Calu3 (cell line): Measurements from ENCODE around the gene SETD4. TPM values are rescaled to one million over a fixed set of nuclear protein-coding genes. Genes with fewer than 3 reads are reported as not detected.

Experiments used
- BruUV-seq: library from RNA; stranded (reverse); fragments of 400-500 nt; replicated peaks from 2 replicates; lab custom pipeline; 2021; lab: Mats Ljungman, UMichigan
- CTCF ChIA-PET: fragments of 300-600 bp; sonication (Branson Sonifier 250); formaldehyde crosslinking; loops from one replicate; lab custom pipeline; 2022; ENCODE audit warnings: antibody characterized with exemption; lab: Charles Lee
- DNase-seq: peaks from one replicate; pipeline ENCODE4 v3.0.0; 2022
- H3K27ac Mint-ChIP-seq: one replicate; pipeline ENCODE4 v1.8.0; 2022; ENCODE audit warnings: mixed read lengths; ENCODE audit not compliant: unreplicated experiment
- H3K27me3 Mint-ChIP-seq: one replicate; pipeline ENCODE4 v1.8.0; 2022; ENCODE audit warnings: mixed read lengths; ENCODE audit not compliant: unreplicated experiment
- H3K36me3 Mint-ChIP-seq: one replicate; pipeline ENCODE4 v1.8.0; 2022; ENCODE audit warnings: mild to moderate bottlenecking, moderate library complexity, mixed read lengths; ENCODE audit not compliant: insufficient read depth, unreplicated experiment
- H3K4me1 Mint-ChIP-seq: one replicate; pipeline ENCODE4 v1.8.0; 2022; ENCODE audit warnings: mild to moderate bottlenecking, low read depth, mixed read lengths; ENCODE audit not compliant: unreplicated experiment
- H3K4me3 Mint-ChIP-seq: one replicate; pipeline ENCODE4 v1.8.0; 2022; ENCODE audit warnings: mild to moderate bottlenecking, low read depth, moderate library complexity, mixed read lengths; ENCODE audit not compliant: unreplicated experiment
- H3K9me3 Mint-ChIP-seq: one replicate; pipeline ENCODE4 v1.8.0; 2022; ENCODE audit warnings: low read depth, mixed read lengths; ENCODE audit not compliant: unreplicated experiment
- intact Hi-C: fragments of 100-400 bp; cut with micrococcal nuclease; formaldehyde crosslinking; loops from one replicate; pipeline ENCODE4 v1.10.0; 2022; ENCODE audit not compliant: unreplicated experiment
- total RNA-seq: library from RNA; stranded (reverse); gene quantifications from 2 replicates; pipeline ENCODE4 v1.2.3, GENCODE V29; 2022
- TF ChIP-seq, protein P1 (sequence below): fragments of 200-600 bp; IDR thresholded peaks from one replicate; pipeline ENCODE4 v1.8.0; 2022; ENCODE audit warnings: antibody characterized with exemption; ENCODE audit not compliant: unreplicated experiment

The SETD4 gene
- total RNA-seq, 1 experiment from 2014 or later, result 24.7 TPM

DNA sequence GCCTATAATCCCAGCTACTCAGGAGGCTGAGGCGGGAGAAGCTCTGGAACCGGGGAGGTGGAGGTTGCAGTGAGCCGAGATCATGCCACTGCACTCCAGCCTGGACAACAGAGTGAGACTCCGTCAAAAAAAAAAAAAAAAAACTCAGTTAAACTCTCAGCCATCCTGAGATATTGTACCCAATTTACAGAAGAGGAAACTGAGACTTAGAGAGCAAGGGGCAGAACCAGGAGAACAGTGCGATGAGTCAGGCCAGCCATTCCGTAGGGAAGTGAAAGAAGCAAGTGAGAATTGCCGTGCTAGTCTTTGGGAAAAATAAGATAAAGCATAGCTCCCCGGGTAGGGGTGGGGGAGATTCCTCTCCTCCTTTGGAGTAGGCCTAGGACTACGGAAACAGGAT, 69.7 kb downstream of the SETD4 start:
- no peaks in the 10 kb centered on the region for H3K9me3 Mint-ChIP-seq
- H3K27ac Mint-ChIP-seq, result no peak overlapping the region
- CTCF ChIA-PET, result no interaction called here
- H3K27me3 Mint-ChIP-seq, result no peaks in the 10 kb centered on the region
- no peak overlapping the region for H3K4me3 Mint-ChIP-seq
- H3K36me3 Mint-ChIP-seq, result no peaks in the 10 kb centered on the region
- intact Hi-C loops, result no loop called here
- TF ChIP-seq, protein P1, sequence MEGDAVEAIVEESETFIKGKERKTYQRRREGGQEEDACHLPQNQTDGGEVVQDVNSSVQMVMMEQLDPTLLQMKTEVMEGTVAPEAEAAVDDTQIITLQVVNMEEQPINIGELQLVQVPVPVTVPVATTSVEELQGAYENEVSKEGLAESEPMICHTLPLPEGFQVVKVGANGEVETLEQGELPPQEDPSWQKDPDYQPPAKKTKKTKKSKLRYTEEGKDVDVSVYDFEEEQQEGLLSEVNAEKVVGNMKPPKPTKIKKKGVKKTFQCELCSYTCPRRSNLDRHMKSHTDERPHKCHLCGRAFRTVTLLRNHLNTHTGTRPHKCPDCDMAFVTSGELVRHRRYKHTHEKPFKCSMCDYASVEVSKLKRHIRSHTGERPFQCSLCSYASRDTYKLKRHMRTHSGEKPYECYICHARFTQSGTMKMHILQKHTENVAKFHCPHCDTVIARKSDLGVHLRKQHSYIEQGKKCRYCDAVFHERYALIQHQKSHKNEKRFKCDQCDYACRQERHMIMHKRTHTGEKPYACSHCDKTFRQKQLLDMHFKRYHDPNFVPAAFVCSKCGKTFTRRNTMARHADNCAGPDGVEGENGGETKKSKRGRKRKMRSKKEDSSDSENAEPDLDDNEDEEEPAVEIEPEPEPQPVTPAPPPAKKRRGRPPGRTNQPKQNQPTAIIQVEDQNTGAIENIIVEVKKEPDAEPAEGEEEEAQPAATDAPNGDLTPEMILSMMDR, result no peak
- no TSS peak for BruUV-seq
- no peak for DNase-seq
- H3K4me1 Mint-ChIP-seq, result no peaks in the 10 kb centered on the region

DNA sequence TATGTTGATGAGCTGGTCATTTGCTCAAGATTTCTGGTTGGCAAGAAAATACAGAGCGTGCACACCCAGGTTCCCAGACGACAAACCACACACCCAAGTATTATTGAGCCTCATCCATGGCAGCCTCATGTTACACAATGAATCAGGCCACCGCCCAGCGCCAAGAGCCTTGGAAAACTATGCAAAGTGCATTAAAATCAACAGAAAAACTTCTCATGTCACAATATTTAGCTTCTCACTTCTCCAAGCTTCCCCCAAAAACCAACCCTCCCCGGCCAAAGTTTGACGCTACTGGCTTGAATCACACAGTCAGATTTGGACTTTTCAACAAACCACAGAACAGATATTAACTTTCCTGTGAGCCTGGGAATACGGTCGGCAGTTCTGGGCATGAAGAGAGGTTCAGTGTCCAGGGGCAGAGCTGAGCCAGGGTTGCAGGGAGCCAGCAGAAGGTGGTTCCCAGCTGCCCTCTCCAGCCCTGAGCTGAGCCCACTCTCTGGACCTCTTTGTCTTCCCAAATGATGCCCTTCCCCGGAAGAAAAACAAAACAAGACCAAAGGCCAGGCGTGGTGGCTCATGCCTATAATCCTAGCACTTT, 71.1 kb downstream of the SETD4 start:
- H3K27ac Mint-ChIP-seq, result no peak overlapping the region
- intact Hi-C loops, result loop anchor here (2.0 kb wide), 1 partner anchor 74 kb away; no protein-coding TSS in a partner anchor
- peaks cover 8% of the 10 kb centered on the region for H3K4me1 Mint-ChIP-seq
- no peaks in the 10 kb centered on the region for H3K9me3 Mint-ChIP-seq
- H3K4me3 Mint-ChIP-seq, result no peak overlapping the region
- no peak for DNase-seq
- H3K36me3 Mint-ChIP-seq, result no peaks in the 10 kb centered on the region
- TF ChIP-seq, protein P1, result no peak
- CTCF ChIA-PET, result no interaction called here
- BruUV-seq, result no TSS peak
- no peaks in the 10 kb centered on the region for H3K27me3 Mint-ChIP-seq

DNA sequence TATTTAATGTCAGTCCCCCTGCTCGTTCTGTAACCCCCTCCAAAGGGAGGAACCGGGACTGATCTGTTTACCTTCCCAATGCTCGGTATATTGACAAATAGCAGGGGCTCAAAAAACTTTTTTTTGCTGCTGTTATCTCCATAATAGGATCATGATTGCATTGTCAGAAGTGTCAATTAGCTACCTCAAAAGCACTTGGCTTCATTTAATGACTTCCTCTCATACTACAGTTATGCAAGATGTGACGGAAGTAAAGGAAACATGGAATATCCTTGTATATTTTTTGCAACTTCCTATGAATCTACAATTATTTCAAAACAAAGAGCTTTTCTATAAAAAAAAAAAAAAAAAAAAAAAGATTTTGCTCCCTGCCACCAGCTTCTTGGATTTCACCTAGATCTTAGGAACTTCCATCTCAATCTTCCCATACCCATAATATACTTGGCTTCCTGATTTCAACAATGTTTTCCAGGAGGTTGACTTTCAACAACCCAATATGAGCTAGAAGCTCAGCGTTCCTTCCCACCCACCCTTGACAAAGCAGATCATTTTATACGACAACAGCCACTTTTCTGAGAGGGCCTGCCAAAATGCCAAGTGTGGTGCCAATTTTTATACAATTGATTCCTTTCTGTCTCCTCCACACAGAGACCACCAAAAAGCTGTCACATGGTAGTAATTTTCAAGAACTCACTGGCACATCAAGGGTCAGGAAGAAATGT, 71.7 kb downstream of the SETD4 start:
- no peak overlapping the region for H3K27ac Mint-ChIP-seq
- H3K27me3 Mint-ChIP-seq, result no peaks in the 10 kb centered on the region
- intact Hi-C loops, result loop anchor here (2.0 kb wide), 1 partner anchor 74 kb away; no protein-coding TSS in a partner anchor
- no peak for DNase-seq
- CTCF ChIA-PET, result interaction anchor here (0.6 kb wide), 1 partner anchor 317 kb away, joined by 5 read pairs; no protein-coding TSS in a partner anchor
- H3K4me3 Mint-ChIP-seq, result no peak overlapping the region
- TF ChIP-seq, protein P1, result no peak
- BruUV-seq, result no TSS peak
- no peaks in the 10 kb centered on the region for H3K9me3 Mint-ChIP-seq
- no peaks in the 10 kb centered on the region for H3K36me3 Mint-ChIP-seq
- peaks cover 11% of the 10 kb centered on the region for H3K4me1 Mint-ChIP-seq

DNA sequence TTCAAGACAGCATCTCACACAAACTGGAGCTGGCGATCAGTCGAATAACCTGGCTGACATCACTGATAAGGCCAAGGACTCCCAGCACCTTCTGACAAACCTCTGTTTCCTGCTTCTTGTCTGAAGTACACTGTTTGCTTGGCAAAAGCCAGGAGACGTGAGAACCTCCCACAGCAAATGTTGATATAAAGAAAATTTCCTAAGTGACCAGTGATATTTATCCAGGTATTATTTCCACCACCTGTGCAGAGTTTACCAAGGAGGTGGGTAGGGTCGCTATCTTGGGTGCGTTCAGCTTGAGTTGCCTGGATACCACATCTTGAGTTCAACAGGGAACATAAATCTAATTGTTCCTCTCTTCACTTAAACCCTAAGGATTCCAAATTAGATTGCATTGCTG, 72.9 kb downstream of the SETD4 start:
- intact Hi-C loops, result no loop called here

More for the DNA sequence above, 72.9 kb downstream of the SETD4 start:
- DNase-seq, result no peak
- H3K4me1 Mint-ChIP-seq, result peaks cover 15% of the 10 kb centered on the region
- TF ChIP-seq, protein P1, result no peak
- CTCF ChIA-PET, result no interaction called here
- BruUV-seq, result no TSS peak
- H3K9me3 Mint-ChIP-seq, result no peaks in the 10 kb centered on the region
- H3K4me3 Mint-ChIP-seq, result no peak overlapping the region
- H3K27me3 Mint-ChIP-seq, result no peaks in the 10 kb centered on the region
- no peak overlapping the region for H3K27ac Mint-ChIP-seq
- H3K36me3 Mint-ChIP-seq, result no peaks in the 10 kb centered on the region
